Raji (cell line): Measurements from ENCODE around the gene PHF1.

Source experiments
- POLR2A ChIP-seq: IDR thresholded peaks from 2 replicates; pipeline ENCODE4 v1.6.1; 2011; ENCODE audit warnings: low read depth, low read length, control low read depth; ENCODE audit not compliant: insufficient read depth

PHF1 gene

GRCh38 chr6:33426590-33427511 lies 16.0 kb downstream of the PHF1 start:
- TF ChIP-seq POLR2A: peak; percentile 8; the same call in 1 of the 2 replicates

GRCh38 chr6:33427585-33428223 lies 16.9 kb downstream of the PHF1 start:
- TF ChIP-seq POLR2A: 0 out of 2 replicates have a peak, but pooled peaks have one; percentile 18

- peak; percentile 56 for TF ChIP-seq POLR2A
These were observed 17.6 kb downstream of the PHF1 start for GRCh38 chr6:33428224-33428965.

- 0 out of 2 replicates have a peak, but pooled peaks have one; percentile 32 for TF ChIP-seq POLR2A
These were observed 18.3 kb downstream of the PHF1 start for GRCh38 chr6:33428966-33429749.

GRCh38 chr6:33429750-33430052 lies 18.9 kb downstream of the PHF1 start:
- no peak; the same call in 1 of the 2 replicates for TF ChIP-seq POLR2A

- TF ChIP-seq POLR2A: peak; percentile 23; the same call in 1 of the 2 replicates
These were observed 19.5 kb downstream of the PHF1 start for GRCh38 chr6:33430334-33430733.

GRCh38 chr6:33430991-33431879 lies 20.4 kb downstream of the PHF1 start:
- TF ChIP-seq POLR2A: peak; percentile 43

GRCh38 chr6:33431880-33432541 lies 21.2 kb downstream of the PHF1 start:
- 0 out of 2 replicates have a peak, but pooled peaks have one; percentile 26 for TF ChIP-seq POLR2A

- no peak for TF ChIP-seq POLR2A
These were observed 21.7 kb downstream of the PHF1 start for GRCh38 chr6:33432546-33432945.

- TF ChIP-seq POLR2A: no peak
These were observed 22.3 kb downstream of the PHF1 start for GRCh38 chr6:33433001-33433543.

- TF ChIP-seq POLR2A: no peak
These were observed 22.9 kb downstream of the PHF1 start for GRCh38 chr6:33433544-33434191.

GRCh38 chr6:33434961-33435360 lies 24.1 kb downstream of the PHF1 start:
- TF ChIP-seq POLR2A: no peak
